ENCODE measurements around the gene EVA1A. TPM values are rescaled to one million over a fixed set of nuclear protein-coding genes. Genes with fewer than 3 reads are reported as not detected.

The EVA1A gene
- total and polyA plus RNA-seq, 4 experiments from 2014 or later = not detected

DNA sequence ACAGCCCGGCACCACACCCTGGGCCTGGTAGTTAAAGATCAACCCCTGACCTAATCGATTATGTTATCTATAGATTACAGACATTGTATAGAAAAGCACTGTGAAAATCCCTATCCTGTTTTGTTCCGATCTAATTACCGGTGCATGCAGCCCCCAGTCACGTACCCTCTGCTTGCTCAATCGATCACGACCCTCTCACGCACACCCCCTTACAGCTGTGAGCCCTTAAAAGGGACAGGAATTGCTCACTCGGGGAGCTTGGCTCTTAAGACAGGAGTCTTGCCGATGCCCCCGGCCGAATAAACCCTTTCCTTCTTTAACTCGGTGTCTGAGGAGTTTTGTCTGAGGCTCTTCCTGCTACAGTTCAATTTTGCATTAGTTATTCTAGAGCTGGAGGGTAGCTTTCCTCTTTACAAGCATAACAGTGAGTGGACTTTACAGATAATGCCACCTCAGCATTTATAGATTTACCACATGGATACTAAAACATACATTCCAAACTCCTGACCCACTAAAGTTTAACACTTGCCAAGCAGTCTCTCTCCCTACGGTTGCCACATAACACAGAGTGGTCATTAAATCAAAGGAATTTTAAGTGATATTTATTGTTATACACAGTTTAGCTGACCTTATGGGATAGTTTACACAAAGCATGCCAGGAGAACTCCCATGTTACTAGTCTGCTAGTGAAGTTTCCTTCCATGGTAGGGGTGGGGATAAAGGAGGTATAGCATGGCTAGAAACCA is 101.0 kb downstream of the EVA1A start:
- ChIA-PET POLR2A (ENCODE audit: partially characterized antibody) (no interaction called here), CTCF (ENCODE audit: partially characterized antibody) (no interaction called here)
- Histone ChIP-seq H3K27me3 (ENCODE audit: insufficient read depth, low read length) (peaks cover 4% of the 10 kb centered on the region), H3K36me3 (ENCODE audit: insufficient read depth, low read length) (no peaks in the 10 kb centered on the region), H3K4me1 (ENCODE audit: insufficient read depth, low read length) (no peaks in the 10 kb centered on the region), H3K4me3 (ENCODE audit: low read length in 2 of 2) (no peak overlapping the region), H3K9me3 (ENCODE audit: control insufficient read depth in 1 of 2, low read length in 2 of 2) (no peaks in the 10 kb centered on the region), H3K27ac (ENCODE audit: low read depth, low read length) (no peak overlapping the region)
- Mint-ChIP-seq H3K9me3 (peaks cover 0 to 6% (median 0%) of the 10 kb centered on the region in 8 donors), H3K4me3 (no peak overlapping the region), H3K27ac (no peak overlapping the region), H3K27me3 (peaks cover 16 to 20% of the 10 kb centered on the region in 2 donors), H3K36me3 (no peaks in the 10 kb centered on the region), H3K4me1 (no peaks in the 10 kb centered on the region)
- intact Hi-C loops (cut with micrococcal nuclease) = no loop called here
- DNase-seq = no peak

DNA sequence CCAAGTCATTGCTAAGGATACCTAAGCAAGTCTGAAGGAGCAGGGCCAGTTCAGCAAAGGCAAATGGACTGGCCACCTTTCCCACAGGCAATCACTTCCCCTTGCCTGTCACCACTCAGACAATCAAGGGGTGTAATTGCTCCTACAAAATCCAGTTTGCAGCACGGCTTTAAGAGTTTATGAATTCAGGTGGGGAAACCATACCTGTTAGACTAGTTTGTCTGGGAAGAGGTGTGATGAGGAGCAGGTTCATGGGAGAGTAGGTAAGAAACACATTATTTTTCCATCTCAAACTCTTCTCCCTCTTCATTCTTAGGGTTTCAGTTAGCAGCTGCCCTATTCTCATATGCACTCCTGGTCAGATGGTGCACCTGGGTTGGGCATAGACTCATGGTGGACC is 102.5 kb downstream of the EVA1A start:
- Mint-ChIP-seq H3K9me3 (peaks cover 0 to 4% (median 0%) of the 10 kb centered on the region in 8 donors), H3K36me3 (no peaks in the 10 kb centered on the region), H3K27ac (no peak overlapping the region), H3K4me3 (no peak overlapping the region), H3K27me3 (peaks cover 12 to 13% of the 10 kb centered on the region in 2 donors), H3K4me1 (no peaks in the 10 kb centered on the region)
- POLR2A ChIA-PET (ENCODE audit: partially characterized antibody) = no interaction called here
- intact Hi-C loops (cut with micrococcal nuclease) = no loop called here
- no peaks in the 10 kb centered on the region for H3K4me1 ChIP-seq (ENCODE audit: insufficient read depth, low read length)
- no peak overlapping the region for H3K27ac ChIP-seq (ENCODE audit: low read depth, low read length)
- DNase-seq = no peak
- H3K9me3 ChIP-seq (ENCODE audit: control insufficient read depth in 1 of 2, low read length in 2 of 2) = no peaks in the 10 kb centered on the region
- CTCF ChIA-PET (ENCODE audit: partially characterized antibody) = no interaction called here
- H3K27me3 ChIP-seq (ENCODE audit: insufficient read depth, low read length) = peaks cover 4% of the 10 kb centered on the region
- no peaks in the 10 kb centered on the region for H3K36me3 ChIP-seq (ENCODE audit: insufficient read depth, low read length)
- no peak overlapping the region for H3K4me3 ChIP-seq (ENCODE audit: low read length in 2 of 2)

DNA sequence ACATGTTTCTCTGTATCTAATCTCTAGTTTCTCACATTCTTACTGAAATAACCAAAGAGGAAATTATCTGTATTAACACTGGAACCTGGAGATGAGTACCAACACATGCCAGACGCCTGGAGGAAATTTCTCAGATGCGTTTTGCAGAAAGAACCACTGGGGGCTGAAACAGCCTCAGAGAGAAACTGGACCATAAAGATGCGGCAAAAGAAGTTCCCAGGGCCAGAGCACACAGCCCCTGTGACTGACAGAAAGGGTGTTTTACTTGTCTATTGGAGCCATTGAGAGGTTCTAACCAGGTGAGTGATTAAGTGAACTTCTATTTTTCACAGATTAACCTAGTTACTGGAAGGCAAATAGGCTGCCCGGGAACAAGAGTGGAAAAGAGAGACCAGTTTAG is 103.9 kb downstream of the EVA1A start:
- H3K9me3 Mint-ChIP-seq = peaks cover 0 to 4% (median 0%) of the 10 kb centered on the region in 8 donors
- H3K4me3 Mint-ChIP-seq = no peak overlapping the region
- intact Hi-C loops (cut with micrococcal nuclease) = no loop called here
- Histone ChIP-seq H3K4me3 (ENCODE audit: low read length in 2 of 2) (no peak overlapping the region), H3K9me3 (ENCODE audit: control insufficient read depth in 1 of 2, low read length in 2 of 2) (no peaks in the 10 kb centered on the region), H3K4me1 (ENCODE audit: insufficient read depth, low read length) (no peaks in the 10 kb centered on the region), H3K27me3 (ENCODE audit: insufficient read depth, low read length) (peaks cover 4% of the 10 kb centered on the region), H3K27ac (ENCODE audit: low read depth, low read length) (no peak overlapping the region), H3K36me3 (ENCODE audit: insufficient read depth, low read length) (no peaks in the 10 kb centered on the region)
- DNase-seq = no peak
- H3K27me3 Mint-ChIP-seq = peaks cover 10 to 12% of the 10 kb centered on the region in 2 donors
- ChIA-PET CTCF (ENCODE audit: partially characterized antibody) (no interaction called here), POLR2A (ENCODE audit: partially characterized antibody) (no interaction called here)
- H3K36me3 Mint-ChIP-seq = no peaks in the 10 kb centered on the region
- peak overlapping the region in 1 of 7 donors; percentile 20 for H3K27ac Mint-ChIP-seq
- H3K4me1 Mint-ChIP-seq = no peaks in the 10 kb centered on the region

DNA sequence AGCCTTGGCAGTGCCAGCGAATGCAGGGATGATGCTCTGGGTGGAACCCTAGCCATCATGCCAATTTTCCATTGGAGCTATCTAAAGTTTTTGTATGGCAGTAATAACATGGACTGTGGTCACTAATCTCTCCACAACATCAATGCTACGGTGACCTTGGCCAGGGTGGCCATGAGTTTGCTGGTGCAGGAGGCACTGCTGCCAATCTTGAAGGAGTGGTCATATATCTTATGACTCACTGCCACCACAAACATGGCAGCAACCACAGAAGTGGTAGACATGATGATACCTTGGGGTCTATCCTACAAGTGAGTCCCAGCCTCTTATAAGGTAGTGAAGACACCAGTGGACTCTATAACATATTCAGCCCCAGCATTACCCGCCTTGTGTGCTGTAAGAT is 104.6 kb downstream of the EVA1A start:
- CTCF ChIA-PET (ENCODE audit: partially characterized antibody) = no interaction called here
- Mint-ChIP-seq H3K9me3 (peaks cover 0 to 4% (median 0%) of the 10 kb centered on the region in 8 donors), H3K27ac (no peak overlapping the region), H3K27me3 (peaks cover 5 to 8% of the 10 kb centered on the region in 2 donors), H3K36me3 (no peaks in the 10 kb centered on the region), H3K4me1 (no peaks in the 10 kb centered on the region), H3K4me3 (no peak overlapping the region)
- POLR2A ChIA-PET (ENCODE audit: partially characterized antibody) = no interaction called here
- Histone ChIP-seq H3K4me3 (ENCODE audit: low read length in 2 of 2) (no peak overlapping the region), H3K27me3 (ENCODE audit: insufficient read depth, low read length) (peaks cover 4% of the 10 kb centered on the region), H3K27ac (ENCODE audit: low read depth, low read length) (no peak overlapping the region), H3K9me3 (ENCODE audit: control insufficient read depth in 1 of 2, low read length in 2 of 2) (no peaks in the 10 kb centered on the region), H3K4me1 (ENCODE audit: insufficient read depth, low read length) (no peaks in the 10 kb centered on the region), H3K36me3 (ENCODE audit: insufficient read depth, low read length) (no peaks in the 10 kb centered on the region)
- DNase-seq = no peak
- intact Hi-C loops (cut with micrococcal nuclease) = no loop called here

DNA sequence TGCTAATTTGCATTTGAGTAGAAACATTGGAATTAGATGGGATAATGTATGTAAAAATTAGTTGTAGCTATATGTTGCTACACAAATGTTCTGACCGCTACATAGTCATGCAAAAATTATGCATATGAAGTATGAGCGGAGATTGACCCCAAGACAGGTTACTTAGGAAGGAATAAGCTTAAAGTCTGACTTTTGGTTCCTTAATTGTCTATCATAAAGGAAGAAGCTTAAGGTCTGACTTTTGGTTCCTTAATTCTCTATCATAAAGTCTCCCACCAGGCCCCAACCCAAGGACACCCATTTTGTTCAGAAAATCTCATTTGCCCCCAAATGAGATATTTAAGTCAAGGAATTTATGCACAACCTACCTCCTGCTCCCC is 106.5 kb downstream of the EVA1A start:
- no peaks in the 10 kb centered on the region for H3K4me1 Mint-ChIP-seq
- ChIA-PET CTCF (ENCODE audit: partially characterized antibody) (no interaction called here), POLR2A (ENCODE audit: partially characterized antibody) (no interaction called here)
- Histone ChIP-seq H3K27me3 (ENCODE audit: insufficient read depth, low read length) (no peaks in the 10 kb centered on the region), H3K9me3 (ENCODE audit: control insufficient read depth in 1 of 2, low read length in 2 of 2) (no peaks in the 10 kb centered on the region), H3K27ac (ENCODE audit: low read depth, low read length) (no peak overlapping the region), H3K36me3 (ENCODE audit: insufficient read depth, low read length) (no peaks in the 10 kb centered on the region), H3K4me3 (ENCODE audit: low read length in 2 of 2) (no peak overlapping the region), H3K4me1 (ENCODE audit: insufficient read depth, low read length) (no peaks in the 10 kb centered on the region)
- H3K9me3 Mint-ChIP-seq = peaks cover 0 to 5% (median under 1%) of the 10 kb centered on the region in 8 donors
- intact Hi-C loops (cut with micrococcal nuclease) = no loop called here
- DNase-seq = no peak
- H3K4me3 Mint-ChIP-seq = no peak overlapping the region
- no peaks in the 10 kb centered on the region for H3K36me3 Mint-ChIP-seq
- H3K27me3 Mint-ChIP-seq = peaks cover 0 to 2% of the 10 kb centered on the region in 2 donors
- no peak overlapping the region for H3K27ac Mint-ChIP-seq

DNA sequence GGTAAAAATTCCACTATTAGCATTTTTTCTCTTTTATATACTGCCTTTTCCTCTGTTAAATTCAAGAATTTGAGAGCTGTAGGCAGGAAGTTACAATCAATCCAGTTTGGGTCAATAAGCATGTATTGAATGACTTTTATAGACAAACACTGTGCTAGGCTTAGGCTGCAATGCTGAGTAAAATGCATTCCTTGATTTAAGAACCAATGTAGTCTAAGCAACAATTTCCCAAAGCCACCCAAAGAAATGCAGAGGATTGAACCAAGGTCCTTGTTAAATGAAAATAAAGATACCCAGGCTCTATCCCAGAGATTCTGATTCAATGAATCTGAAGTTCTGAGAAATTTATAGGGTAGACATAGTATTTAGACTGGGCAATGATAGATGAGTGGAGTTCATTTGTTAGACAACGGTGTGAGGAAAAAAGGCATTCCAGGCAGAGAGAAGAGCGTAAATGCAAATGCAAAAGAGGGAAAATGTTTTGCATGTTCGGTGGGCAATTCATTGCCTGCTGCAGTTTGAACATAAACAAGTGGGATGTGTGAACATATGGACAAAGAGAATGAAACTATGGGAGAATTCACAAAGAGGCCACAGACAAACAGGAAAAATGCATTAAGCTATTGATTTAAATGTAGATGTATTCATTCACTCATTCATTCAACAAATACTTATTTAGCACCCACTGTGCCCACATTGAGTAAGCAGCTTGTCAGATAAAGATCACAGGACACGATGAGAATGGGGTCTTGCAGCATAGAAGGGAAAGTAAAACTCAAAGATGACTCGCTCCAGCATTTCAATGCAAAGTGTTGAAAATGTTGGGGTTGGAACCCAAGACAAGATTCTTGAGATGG is 107.1 kb downstream of the EVA1A start:
- no peaks in the 10 kb centered on the region for H3K4me1 Mint-ChIP-seq
- H3K36me3 Mint-ChIP-seq = no peaks in the 10 kb centered on the region
- Histone ChIP-seq H3K27ac (ENCODE audit: low read depth, low read length) (no peak overlapping the region), H3K4me3 (ENCODE audit: low read length in 2 of 2) (no peak overlapping the region), H3K36me3 (ENCODE audit: insufficient read depth, low read length) (no peaks in the 10 kb centered on the region), H3K27me3 (ENCODE audit: insufficient read depth, low read length) (no peaks in the 10 kb centered on the region), H3K9me3 (ENCODE audit: control insufficient read depth in 1 of 2, low read length in 2 of 2) (no peaks in the 10 kb centered on the region), H3K4me1 (ENCODE audit: insufficient read depth, low read length) (no peaks in the 10 kb centered on the region)
- no peak overlapping the region for H3K27ac Mint-ChIP-seq
- H3K4me3 Mint-ChIP-seq = no peak overlapping the region
- H3K27me3 Mint-ChIP-seq = peaks cover 0 to 2% of the 10 kb centered on the region in 2 donors
- peaks cover 0 to 11% (median 3%) of the 10 kb centered on the region in 8 donors for H3K9me3 Mint-ChIP-seq
- intact Hi-C loops (cut with micrococcal nuclease) = no loop called here
- DNase-seq = no peak
- POLR2A ChIA-PET (ENCODE audit: partially characterized antibody) = no interaction called here
- CTCF ChIA-PET (ENCODE audit: partially characterized antibody) = no interaction called here

DNA sequence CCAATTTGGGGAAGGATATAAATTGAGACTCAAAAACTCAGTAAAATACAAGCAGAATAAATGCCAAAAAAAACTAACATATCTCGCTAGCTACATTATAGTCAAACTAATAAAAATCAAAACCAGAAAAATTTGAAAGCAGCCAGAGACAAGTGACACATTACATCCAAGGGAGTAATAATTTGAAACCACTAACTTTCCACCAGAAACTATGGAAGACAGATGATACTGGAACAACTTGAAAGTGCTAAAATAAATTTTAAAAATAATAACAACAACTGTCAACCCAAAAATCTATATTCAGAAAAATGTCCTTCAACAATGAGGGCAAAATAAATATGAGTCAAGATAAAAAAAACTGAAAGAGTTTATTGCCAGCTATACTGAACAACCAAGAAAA is 110.7 kb downstream of the EVA1A start:
- no peak overlapping the region for H3K4me3 Mint-ChIP-seq
- no peak overlapping the region for H3K27ac ChIP-seq (ENCODE audit: low read depth, low read length)
- H3K27me3 ChIP-seq (ENCODE audit: insufficient read depth, low read length) = no peaks in the 10 kb centered on the region
- no peaks in the 10 kb centered on the region for H3K4me1 Mint-ChIP-seq
- H3K36me3 ChIP-seq (ENCODE audit: insufficient read depth, low read length) = no peaks in the 10 kb centered on the region
- no peaks in the 10 kb centered on the region for H3K9me3 ChIP-seq (ENCODE audit: control insufficient read depth in 1 of 2, low read length in 2 of 2)
- no peak overlapping the region for H3K4me3 ChIP-seq (ENCODE audit: low read length in 2 of 2)
- H3K27me3 Mint-ChIP-seq = peaks cover 0 to 2% of the 10 kb centered on the region in 2 donors
- H3K36me3 Mint-ChIP-seq = no peaks in the 10 kb centered on the region
- no peak for DNase-seq
- no peaks in the 10 kb centered on the region for H3K4me1 ChIP-seq (ENCODE audit: insufficient read depth, low read length)
- CTCF ChIA-PET (ENCODE audit: partially characterized antibody) = no interaction called here
- POLR2A ChIA-PET (ENCODE audit: partially characterized antibody) = no interaction called here
- peaks cover 0 to 14% (median 3%) of the 10 kb centered on the region in 8 donors for H3K9me3 Mint-ChIP-seq
- intact Hi-C loops (cut with micrococcal nuclease) = no loop called here
- H3K27ac Mint-ChIP-seq = no peak overlapping the region

Measured in CD4-positive, alpha-beta memory T cell (primary cell).